ENCODE measurements around the gene TOM1L1.

The TOM1L1 gene

GRCh38 chr17:54898576-54898975, 2.1 kb upstream of the TOM1L1 start:
- Histone ChIP-seq H3F3A (ENCODE audit: control insufficient read depth, insufficient read depth) (no peaks in the 10 kb centered on the region), H3K36me3 (ENCODE audit: control insufficient read depth, low read length) (no peaks in the 10 kb centered on the region), H3K9me2 (replicated peaks; ENCODE audit: control insufficient read depth, low read length) (no peaks in the 10 kb centered on the region), H3K4me3 (ENCODE audit: low read length) (no peak overlapping the region), H3K4me2 (ENCODE audit: low read length) (no peak overlapping the region), H3K27ac (ENCODE audit: low read depth, low read length) (no peak overlapping the region), H3K4me1 (ENCODE audit: control insufficient read depth, low read length) (no peaks in the 10 kb centered on the region), H3K9me3 (ENCODE audit: control insufficient read depth, insufficient read depth, low read length) (no peaks in the 10 kb centered on the region), H3K79me2 (ENCODE audit: control insufficient read depth, low read length) (no peaks in the 10 kb centered on the region), H3K27me3 (ENCODE audit: control insufficient read depth, low read length) (peaks cover 22% of the 10 kb centered on the region), H4K20me1 (ENCODE audit: control insufficient read depth, insufficient read depth, low read depth, low read length) (no peaks in the 10 kb centered on the region)
- no peak for TF ChIP-seq CTCF (IDR thresholded peaks at IDR 0.05; ENCODE audit: low read depth, low read length, poor library complexity, severe bottlenecking)
- no peak for TF ChIP-seq EZH2phosphoT487 (IDR thresholded peaks at IDR 0.05; ENCODE audit: borderline replicate concordance, low read length)

GRCh38 chr17:54899201-54899600, 1.5 kb upstream of the TOM1L1 start:
- no peak overlapping the region for H3K4me3 ChIP-seq (ENCODE audit: low read length)
- H3K4me1 ChIP-seq (ENCODE audit: control insufficient read depth, low read length) = no peaks in the 10 kb centered on the region
- no peaks in the 10 kb centered on the region for H3K79me2 ChIP-seq (ENCODE audit: control insufficient read depth, low read length)
- no peak overlapping the region for H3K4me2 ChIP-seq (ENCODE audit: low read length)
- H3K9me3 ChIP-seq (ENCODE audit: control insufficient read depth, insufficient read depth, low read length) = no peaks in the 10 kb centered on the region
- no peak overlapping the region for H3K27ac ChIP-seq (ENCODE audit: low read depth, low read length)
- no peak for TF ChIP-seq EZH2phosphoT487 (IDR thresholded peaks at IDR 0.05; ENCODE audit: borderline replicate concordance, low read length)
- TF ChIP-seq CTCF (IDR thresholded peaks at IDR 0.05; ENCODE audit: low read depth, low read length, poor library complexity, severe bottlenecking) = no peak
- H4K20me1 ChIP-seq (ENCODE audit: control insufficient read depth, insufficient read depth, low read depth, low read length) = no peaks in the 10 kb centered on the region
- no peaks in the 10 kb centered on the region for H3F3A ChIP-seq (ENCODE audit: control insufficient read depth, insufficient read depth)
- no peaks in the 10 kb centered on the region for H3K36me3 ChIP-seq (ENCODE audit: control insufficient read depth, low read length)
- peaks cover 22% of the 10 kb centered on the region for H3K27me3 ChIP-seq (ENCODE audit: control insufficient read depth, low read length)
- no peaks in the 10 kb centered on the region for H3K9me2 ChIP-seq (replicated peaks; ENCODE audit: control insufficient read depth, low read length)

GRCh38 chr17:54899721-54900456, 763 bp upstream of the TOM1L1 start:
- H3F3A ChIP-seq (ENCODE audit: control insufficient read depth, insufficient read depth) = no peaks in the 10 kb centered on the region
- no peak overlapping the region for H3K27ac ChIP-seq (ENCODE audit: low read depth, low read length)
- TF ChIP-seq EZH2phosphoT487 (IDR thresholded peaks at IDR 0.05; ENCODE audit: borderline replicate concordance, low read length) (0 out of 2 replicates have a peak, but pooled peaks have one; percentile 31), CTCF (IDR thresholded peaks at IDR 0.05; ENCODE audit: low read depth, low read length, poor library complexity, severe bottlenecking) (no peak)
- H3K4me1 ChIP-seq (ENCODE audit: control insufficient read depth, low read length) = no peaks in the 10 kb centered on the region
- H3K36me3 ChIP-seq (ENCODE audit: control insufficient read depth, low read length) = no peaks in the 10 kb centered on the region
- no peak overlapping the region for H3K4me3 ChIP-seq (ENCODE audit: low read length)
- no peaks in the 10 kb centered on the region for H4K20me1 ChIP-seq (ENCODE audit: control insufficient read depth, insufficient read depth, low read depth, low read length)
- H3K4me2 ChIP-seq (ENCODE audit: low read length) = no peak overlapping the region
- H3K79me2 ChIP-seq (ENCODE audit: control insufficient read depth, low read length) = no peaks in the 10 kb centered on the region
- H3K9me2 ChIP-seq (replicated peaks; ENCODE audit: control insufficient read depth, low read length) = no peaks in the 10 kb centered on the region
- H3K27me3 ChIP-seq (ENCODE audit: control insufficient read depth, low read length) = peaks cover 22% of the 10 kb centered on the region
- no peaks in the 10 kb centered on the region for H3K9me3 ChIP-seq (ENCODE audit: control insufficient read depth, insufficient read depth, low read length)

All from DOHH2 (cell line).